Measurements from ENCODE around the gene RAB11FIP4. TPM values are rescaled to one million over a fixed set of nuclear protein-coding genes. Genes with fewer than 3 reads are reported as not detected.

The RAB11FIP4 gene
- total and polyA plus RNA-seq, 2 of the 13 experiments (the other 11 are each of a cell fraction or from before 2014, with no cell fraction given) = 28.0 to 89.3 TPM

DNA sequence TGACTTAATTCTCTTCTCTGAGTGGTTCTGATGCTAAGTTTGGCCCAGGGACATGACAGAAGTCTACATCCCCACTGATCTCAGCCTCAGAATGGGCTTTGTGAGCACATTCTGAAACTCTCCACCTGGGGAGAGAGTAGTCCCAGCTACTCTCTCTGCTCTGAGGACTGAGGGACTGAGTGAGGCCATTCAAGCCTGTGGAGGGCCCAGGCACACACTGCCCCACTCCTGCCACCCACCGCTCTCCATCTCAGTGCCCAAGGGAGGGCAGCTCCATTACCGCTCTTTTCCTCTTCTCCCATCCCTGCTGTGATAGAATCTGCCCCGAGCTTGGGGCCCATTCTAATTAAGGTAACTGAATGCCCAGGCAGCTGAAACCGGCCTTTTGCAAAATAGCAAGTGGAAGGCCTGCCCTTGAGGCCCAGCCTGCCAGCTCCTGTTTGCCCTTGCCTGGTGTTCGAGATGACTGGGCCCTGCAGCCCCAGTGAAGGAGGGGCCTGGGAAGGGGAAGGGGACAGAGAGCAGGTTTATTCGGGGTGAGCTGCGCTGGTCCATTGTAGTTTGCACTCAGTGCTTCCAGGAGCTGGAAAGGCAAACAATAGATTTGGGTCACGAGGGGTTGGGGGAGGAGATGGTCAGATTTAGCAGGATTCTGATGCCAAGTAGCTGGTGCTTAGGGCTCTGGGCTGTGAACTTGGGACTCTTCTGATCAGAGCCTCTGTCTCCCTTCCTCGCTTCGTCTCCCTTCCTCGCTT, 76.2 kb downstream of the RAB11FIP4 start (continued):
- TF ChIP-seq HIC2 (CRISPR knock-in tag; IDR thresholded peaks at IDR 0.05; ENCODE audit: low read depth) (peak; percentile 92), HCFC1 (IDR thresholded peaks at IDR 0.05; ENCODE audit: low read depth, low read length) (no peak), ZNF660 (CRISPR knock-in tag; IDR thresholded peaks at IDR 0.05; ENCODE audit: borderline replicate concordance, low read depth) (no peak), ZNF12 (CRISPR knock-in tag; IDR thresholded peaks at IDR 0.05) (0 out of 2 replicates have a peak, but pooled peaks have one; percentile 27), ZNF788 (CRISPR knock-in tag; IDR thresholded peaks at IDR 0.05; ENCODE audit: borderline replicate concordance) (no peak; the same call in 1 of the 2 replicates), FIP1L1 (IDR thresholded peaks at IDR 0.05; ENCODE audit: borderline replicate concordance, insufficient read depth, low read depth, low read length) (no peak), HMGA1 (CRISPR knock-in tag; conservative IDR thresholded peaks at IDR 0.05) (no peak), MXD4 (CRISPR knock-in tag; IDR thresholded peaks at IDR 0.05) (no peak), FOXK2 (IDR thresholded peaks at IDR 0.05) (no peak), ZNF33B (CRISPR knock-in tag; IDR thresholded peaks at IDR 0.05) (peak; percentile 61; the same call in 1 of the 2 replicates), CBX2 (IDR thresholded peaks at IDR 0.05; ENCODE audit: low read depth, low read length) (no peak), CBX2 (CRISPR knock-in tag; IDR thresholded peaks at IDR 0.05; ENCODE audit: low read depth) (no peak), KAT8 (CRISPR knock-in tag; IDR thresholded peaks at IDR 0.05) (peak; percentile 43; the same call in 1 of the 2 replicates), RELA (CRISPR knock-in tag; IDR thresholded peaks at IDR 0.05) (no peak), PAX8 (CRISPR knock-in tag; IDR thresholded peaks at IDR 0.05; ENCODE audit: borderline replicate concordance) (no peak), SSRP1 (CRISPR knock-in tag; IDR thresholded peaks at IDR 0.05) (no peak), KAT2B (IDR thresholded peaks at IDR 0.05; ENCODE audit: borderline replicate concordance, low read depth, low read length) (no peak), ZNF552 (CRISPR knock-in tag; IDR thresholded peaks at IDR 0.05; ENCODE audit: borderline replicate concordance) (no peak), CAMTA2 (CRISPR knock-in tag; IDR thresholded peaks at IDR 0.05; ENCODE audit: borderline replicate concordance) (no peak), ZNF766 (CRISPR knock-in tag; IDR thresholded peaks at IDR 0.05; ENCODE audit: borderline replicate concordance) (no peak; the same call in 1 of the 2 replicates), SIX1 (CRISPR knock-in tag; IDR thresholded peaks at IDR 0.05; ENCODE audit: borderline replicate concordance) (no peak), DNMT1 (CRISPR knock-in tag; IDR thresholded peaks at IDR 0.05) (no peak), NRL (CRISPR knock-in tag; IDR thresholded peaks at IDR 0.05; ENCODE audit: borderline replicate concordance) (0 out of 2 replicates have a peak, but pooled peaks have one; percentile 37), RXRB (CRISPR knock-in tag; IDR thresholded peaks at IDR 0.05; ENCODE audit: borderline replicate concordance) (peak; percentile 93)
- TF ChIP-seq, protein P1, sequence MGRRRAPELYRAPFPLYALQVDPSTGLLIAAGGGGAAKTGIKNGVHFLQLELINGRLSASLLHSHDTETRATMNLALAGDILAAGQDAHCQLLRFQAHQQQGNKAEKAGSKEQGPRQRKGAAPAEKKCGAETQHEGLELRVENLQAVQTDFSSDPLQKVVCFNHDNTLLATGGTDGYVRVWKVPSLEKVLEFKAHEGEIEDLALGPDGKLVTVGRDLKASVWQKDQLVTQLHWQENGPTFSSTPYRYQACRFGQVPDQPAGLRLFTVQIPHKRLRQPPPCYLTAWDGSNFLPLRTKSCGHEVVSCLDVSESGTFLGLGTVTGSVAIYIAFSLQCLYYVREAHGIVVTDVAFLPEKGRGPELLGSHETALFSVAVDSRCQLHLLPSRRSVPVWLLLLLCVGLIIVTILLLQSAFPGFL (CRISPR knock-in tag; IDR thresholded peaks at IDR 0.05) = no peak
- TF ChIP-seq, protein P2, sequence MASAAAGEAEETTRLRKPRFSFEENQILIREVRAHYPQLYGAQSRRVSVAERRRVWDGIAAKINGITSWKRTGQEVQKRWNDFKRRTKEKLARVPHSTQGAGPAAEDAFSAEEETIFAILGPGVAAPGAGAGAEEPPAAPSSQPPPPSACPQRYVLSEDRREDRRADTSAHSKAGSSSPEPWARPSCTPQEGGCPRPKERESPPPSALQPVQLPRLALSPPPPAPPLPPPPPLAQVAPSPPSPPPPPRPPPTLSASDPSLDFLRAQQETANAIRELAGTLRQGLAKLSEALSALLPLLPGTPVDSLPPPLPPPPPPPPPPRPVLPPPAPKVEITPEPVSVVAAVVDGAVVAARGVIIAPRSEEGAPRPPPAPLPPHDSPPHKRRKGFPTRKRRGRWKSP (CRISPR knock-in tag; IDR thresholded peaks at IDR 0.05) = no peak; the same call in 1 of the 2 replicates
- TF ChIP-seq, protein P3, sequence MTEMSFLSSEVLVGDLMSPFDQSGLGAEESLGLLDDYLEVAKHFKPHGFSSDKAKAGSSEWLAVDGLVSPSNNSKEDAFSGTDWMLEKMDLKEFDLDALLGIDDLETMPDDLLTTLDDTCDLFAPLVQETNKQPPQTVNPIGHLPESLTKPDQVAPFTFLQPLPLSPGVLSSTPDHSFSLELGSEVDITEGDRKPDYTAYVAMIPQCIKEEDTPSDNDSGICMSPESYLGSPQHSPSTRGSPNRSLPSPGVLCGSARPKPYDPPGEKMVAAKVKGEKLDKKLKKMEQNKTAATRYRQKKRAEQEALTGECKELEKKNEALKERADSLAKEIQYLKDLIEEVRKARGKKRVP (CRISPR knock-in tag; IDR thresholded peaks at IDR 0.05) = no peak

All from HepG2 (cell line).